Measurements from ENCODE around the gene ST6GALNAC3. TPM values are rescaled to one million over a fixed set of nuclear protein-coding genes. Genes with fewer than 3 reads are reported as not detected.

The ST6GALNAC3 gene
- total RNA-seq, 6 experiments from 2014 or later, result 1.4 to 3.2 (median 2.6) TPM

- ATAC-seq (no peak), DNase-seq (no peak)
- Histone ChIP-seq H3K27ac (no peak overlapping the region), H3K9me3 (no peaks in the 10 kb centered on the region), H3K36me3 (no peaks in the 10 kb centered on the region), H3K4me3 (no peak overlapping the region), H3K4me1 (no peaks in the 10 kb centered on the region), H3K27me3 (no peaks in the 10 kb centered on the region)
- intact Hi-C loops (cut with DNase I), result no loop called here
- 62% methylated on average over 2 of the region's 2 CpGs for WGBS (ENCODE audit: insufficient coverage, low coverage, low lambda C conversion rate, missing lambda C conversion rate)
- no peak for TF ChIP-seq CTCF (IDR thresholded peaks at IDR 0.05)
- no peak for TF ChIP-seq POLR2A (IDR thresholded peaks at IDR 0.05)
Observed at GRCh38 chr1:76562292-76562691, 487.7 kb downstream of the ST6GALNAC3 start.

- intact Hi-C loops (cut with DNase I), result no loop called here
- no peak for ATAC-seq
Observed at GRCh38 chr1:76568573-76569238, 494.2 kb downstream of the ST6GALNAC3 start.

GRCh38 chr1:76571248-76571647, 496.7 kb downstream of the ST6GALNAC3 start:
- H3K27ac ChIP-seq, result no peak overlapping the region
- DNase-seq, result no peak
- no peak for TF ChIP-seq CTCF (IDR thresholded peaks at IDR 0.05)
- no peak for TF ChIP-seq POLR2A (IDR thresholded peaks at IDR 0.05)
- WGBS (ENCODE audit: insufficient coverage, low coverage, low lambda C conversion rate, missing lambda C conversion rate), result 92% methylated on average over 2 of the region's 2 CpGs
- H3K36me3 ChIP-seq, result no peaks in the 10 kb centered on the region
- no peaks in the 10 kb centered on the region for H3K27me3 ChIP-seq
- no peaks in the 10 kb centered on the region for H3K9me3 ChIP-seq
- intact Hi-C loops (cut with DNase I), result no loop called here
- H3K4me1 ChIP-seq, result no peaks in the 10 kb centered on the region
- ATAC-seq, result no peak
- H3K4me3 ChIP-seq, result no peak overlapping the region

More at GRCh38 chr1:76568573-76569238, 494.2 kb downstream of the ST6GALNAC3 start:
- TF ChIP-seq CTCF (IDR thresholded peaks at IDR 0.05), result no peak
- no peak for TF ChIP-seq POLR2A (IDR thresholded peaks at IDR 0.05)
- 63% methylated on average over 6 of the region's 6 CpGs for WGBS (ENCODE audit: insufficient coverage, low coverage, low lambda C conversion rate, missing lambda C conversion rate)
- H3K4me3 ChIP-seq, result no peak overlapping the region
- no peaks in the 10 kb centered on the region for H3K36me3 ChIP-seq
- DNase-seq, result no peak
- H3K27ac ChIP-seq, result no peak overlapping the region
- no peaks in the 10 kb centered on the region for H3K27me3 ChIP-seq
- H3K9me3 ChIP-seq, result no peaks in the 10 kb centered on the region
- no peaks in the 10 kb centered on the region for H3K4me1 ChIP-seq

GRCh38 chr1:76572229-76572628, 497.7 kb downstream of the ST6GALNAC3 start:
- no peaks in the 10 kb centered on the region for H3K36me3 ChIP-seq
- no peak overlapping the region for H3K27ac ChIP-seq
- H3K9me3 ChIP-seq, result no peaks in the 10 kb centered on the region
- intact Hi-C loops (cut with DNase I), result no loop called here
- no peak for ATAC-seq
- DNase-seq, result no peak
- H3K4me3 ChIP-seq, result no peak overlapping the region
- TF ChIP-seq CTCF (IDR thresholded peaks at IDR 0.05) (no peak), POLR2A (IDR thresholded peaks at IDR 0.05) (no peak)
- H3K27me3 ChIP-seq, result no peaks in the 10 kb centered on the region
- no peaks in the 10 kb centered on the region for H3K4me1 ChIP-seq
